ENCODE measurements around the gene SYTL3. TPM values are rescaled to one million over a fixed set of nuclear protein-coding genes. Genes with fewer than 3 reads are reported as not detected.

SYTL3 gene
- total and polyA plus RNA-seq, 10 of the 15 experiments (the other 5 are each of a cell fraction or from before 2014, with no cell fraction given), result 3.3 to 12.1 (median 6.9) TPM

GRCh38 chr6:158722176-158722729 is 72.4 kb downstream of the SYTL3 start:
- DNase-seq (ENCODE audit: low read depth, low spot score) (no peak), ATAC-seq (no peak), FAIRE-seq (no peak)
- TF ChIP-seq SRF (IDR thresholded peaks at IDR 0.05; ENCODE audit: low read depth in 2 of 2, low read length in 2 of 2) (no peak), FOXK2 (IDR thresholded peaks at IDR 0.05) (no peak), CHD1 (IDR thresholded peaks at IDR 0.05; ENCODE audit: low read depth, low read length) (no peak), JUND (IDR thresholded peaks at IDR 0.05; ENCODE audit: low read depth, low read length) (no peak), ESRRA (IDR thresholded peaks at IDR 0.05; ENCODE audit: low read length) (no peak), SMC3 (IDR thresholded peaks at IDR 0.05; ENCODE audit: borderline replicate concordance, low read length) (no peak), ZNF274 (IDR thresholded peaks at IDR 0.05; ENCODE audit: insufficient read depth, insufficient read length) (no peak)
- Histone ChIP-seq H3K4me3 (no peak overlapping the region), H3K27ac (ENCODE audit: control insufficient read depth, insufficient read depth) (no peak overlapping the region), H2AFZ (ENCODE audit: control insufficient read depth, low read depth, low read length) (no peak overlapping the region), H3K4me1 (ENCODE audit: control insufficient read depth, insufficient read depth, low read length) (peaks cover 29% of the 10 kb centered on the region), H3K9ac (ENCODE audit: control insufficient read depth, insufficient read depth, low read length) (no peak overlapping the region), H3K36me3 (ENCODE audit: control insufficient read depth in 2 of 2, insufficient read depth in 2 of 2, low read length in 1 of 2) (no peaks in the 10 kb centered on the region), H4K20me1 (ENCODE audit: control insufficient read depth, insufficient read depth) (no peaks in the 10 kb centered on the region), H3K4me2 (ENCODE audit: control insufficient read depth, insufficient read depth) (no peak overlapping the region), H3K79me2 (ENCODE audit: control insufficient read depth, insufficient read depth, low read length) (no peaks in the 10 kb centered on the region), H3K27me3 (replicated peaks in 1 of 2; ENCODE audit: control insufficient read depth in 2 of 2, insufficient read depth in 2 of 2, low read length in 1 of 2) (no peaks in the 10 kb centered on the region), H3K9me3 (replicated peaks; ENCODE audit: control insufficient read depth, insufficient read depth, low read length) (no peaks in the 10 kb centered on the region)
- intact Hi-C loops (cut with micrococcal nuclease; ENCODE audit: unreplicated experiment), result no loop called here
- ChIA-PET POLR2A (interaction anchor here (0.7 to 0.8 kb wide), 2 partner anchors 44 to 146 kb away, joined by 4 to 5 read pairs; no protein-coding TSS in a partner anchor), SMC1A (ENCODE audit: uncharacterized antibody, unreplicated experiment) (interaction anchor here (0.7 to 2.8 kb wide), 5 partner anchors 31 to 248 kb away, joined by 3 to 6 read pairs (median 3); partner anchors contain the start of gene SYTL3), RAD21 (ENCODE audit: unreplicated experiment) (interaction anchor here (0.7 kb wide), 1 partner anchor 97 kb away, joined by 3 read pairs; the partner anchor contains the start of gene EZR), CTCF (interaction anchor here (1.2 to 1.6 kb wide), 5 partner anchors 32 to 250 kb away, joined by 3 read pairs; no protein-coding TSS in a partner anchor)
- 76% methylated on average over 5 of the region's 5 CpGs for WGBS (ENCODE audit: insufficient coverage, insufficient replicate concordance, low lambda C conversion rate, missing lambda C conversion rate)
- no TSS peak for BruUV-seq (replicated peaks)
- in situ Hi-C loops (cut with MboI), result no loop called here

- no peaks in the 10 kb centered on the region for H3K79me2 ChIP-seq (ENCODE audit: control insufficient read depth, insufficient read depth, low read length)
- no peaks in the 10 kb centered on the region for H4K20me1 ChIP-seq (ENCODE audit: control insufficient read depth, insufficient read depth)
- 88% methylated on average over 8 of the region's 8 CpGs for WGBS (ENCODE audit: insufficient coverage, insufficient replicate concordance, low lambda C conversion rate, missing lambda C conversion rate)
- H3K4me1 ChIP-seq (ENCODE audit: control insufficient read depth, insufficient read depth, low read length), result peaks cover 6% of the 10 kb centered on the region
- FAIRE-seq, result no peak
- SMC1A ChIA-PET (ENCODE audit: uncharacterized antibody, unreplicated experiment), result no interaction called here
- POLR2A ChIA-PET, result no interaction called here
- no peak overlapping the region for H2AFZ ChIP-seq (ENCODE audit: control insufficient read depth, low read depth, low read length)
- no TSS peak for BruUV-seq (replicated peaks)
- intact Hi-C loops (cut with micrococcal nuclease; ENCODE audit: unreplicated experiment) (no loop called here), in situ Hi-C loops (cut with MboI) (no loop called here)
- H3K9me3 ChIP-seq (replicated peaks; ENCODE audit: control insufficient read depth, insufficient read depth, low read length), result no peaks in the 10 kb centered on the region; the same call in 1 of the 3 replicates
- ATAC-seq, result no peak
- no peaks in the 10 kb centered on the region for H3K27me3 ChIP-seq (replicated peaks in 1 of 2; ENCODE audit: control insufficient read depth in 2 of 2, insufficient read depth in 2 of 2, low read length in 1 of 2)
- no peak overlapping the region for H3K4me2 ChIP-seq (ENCODE audit: control insufficient read depth, insufficient read depth)
- no peaks in the 10 kb centered on the region for H3K36me3 ChIP-seq (ENCODE audit: control insufficient read depth in 2 of 2, insufficient read depth in 2 of 2, low read length in 1 of 2)
- CTCF ChIA-PET, result no interaction called here
- H3K27ac ChIP-seq (ENCODE audit: control insufficient read depth, insufficient read depth), result no peak overlapping the region
- no peak for DNase-seq (ENCODE audit: low read depth, low spot score)
- H3K9ac ChIP-seq (ENCODE audit: control insufficient read depth, insufficient read depth, low read length), result no peak overlapping the region
- no peak overlapping the region for H3K4me3 ChIP-seq
- RAD21 ChIA-PET (ENCODE audit: unreplicated experiment), result no interaction called here
- no peak for TF ChIP-seq CREM (IDR thresholded peaks at IDR 0.05; ENCODE audit: low read depth)
- no peak for TF ChIP-seq WRNIP1 (IDR thresholded peaks at IDR 0.05; ENCODE audit: borderline replicate concordance, low read depth, low read length)
- no peak for TF ChIP-seq IKZF1 (conservative IDR thresholded peaks at IDR 0.05)
- TF ChIP-seq MEF2A (IDR thresholded peaks at IDR 0.05; ENCODE audit: insufficient read depth, low read depth, low read length), result no peak
- no peak for TF ChIP-seq MEF2B (IDR thresholded peaks at IDR 0.05; ENCODE audit: partially characterized antibody, poor library complexity, severe bottlenecking)
- TF ChIP-seq ZBTB33 (IDR thresholded peaks at IDR 0.05), result no peak
- no peak for TF ChIP-seq GATAD2B (conservative IDR thresholded peaks at IDR 0.05; ENCODE audit: low read depth)
- no peak for TF ChIP-seq SPI1 (IDR thresholded peaks at IDR 0.05; ENCODE audit: borderline replicate concordance, insufficient read depth, low read depth, low read length)
- no peak for TF ChIP-seq SMAD5 (IDR thresholded peaks at IDR 0.05; ENCODE audit: low read depth)
Measured at GRCh38 chr6:158725704-158726103, 75.8 kb downstream of the SYTL3 start.

Measured in GM12878 (cell line).